Epidermal melanocyte (primary cell): ENCODE data around the gene HMOX2.

Experiments
- DNase-seq: peaks from one replicate; pipeline ENCODE4 v3.0.0; 2011; ENCODE audit warnings: low spot score; ENCODE audit not compliant: insufficient read length

HMOX2 gene

GRCh38 chr16:4556580-4556979, 80.4 kb downstream of the HMOX2 start:
- no peak for DNase-seq

GRCh38 chr16:4557973-4558372, 81.8 kb downstream of the HMOX2 start:
- no peak for DNase-seq
